Stimulated activated CD4-positive, alpha-beta T cell treated with anti-CD3 and anti-CD28 coated beads, Interleukin-4, amount 100 ng/mL, for 48 hours (primary cell): Measurements from ENCODE around the gene ATP5F1D.

ENCODE experiments used
- DNase-seq, 2 donors: peaks; one replicate each; pipeline ENCODE4 v3.0.0-alpha.2; 2020; ENCODE audit warnings: low read depth in 2 of 2

Gene ATP5F1D

DNA sequence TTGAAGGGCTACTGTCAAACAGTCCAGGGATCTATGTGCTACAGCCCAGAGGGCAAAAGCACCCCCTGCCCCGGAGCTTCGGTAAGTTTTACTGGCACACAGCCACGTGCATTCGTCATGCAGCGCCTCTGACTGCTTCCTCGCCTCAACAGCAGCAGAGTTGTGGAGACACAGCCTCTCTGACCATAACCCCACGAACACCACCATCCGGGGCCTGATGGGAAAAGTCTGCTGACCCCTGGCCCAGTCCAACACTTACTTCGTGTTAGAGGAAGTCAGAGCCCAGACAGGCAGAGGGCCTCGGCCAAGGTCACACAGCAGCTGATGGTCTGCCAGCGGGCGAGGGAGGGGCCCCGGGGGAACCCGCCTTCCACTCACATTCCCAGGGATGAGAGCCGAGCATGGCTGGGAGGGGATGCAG, 8.9 kb upstream of the ATP5F1D start:
- no peak for DNase-seq

DNA sequence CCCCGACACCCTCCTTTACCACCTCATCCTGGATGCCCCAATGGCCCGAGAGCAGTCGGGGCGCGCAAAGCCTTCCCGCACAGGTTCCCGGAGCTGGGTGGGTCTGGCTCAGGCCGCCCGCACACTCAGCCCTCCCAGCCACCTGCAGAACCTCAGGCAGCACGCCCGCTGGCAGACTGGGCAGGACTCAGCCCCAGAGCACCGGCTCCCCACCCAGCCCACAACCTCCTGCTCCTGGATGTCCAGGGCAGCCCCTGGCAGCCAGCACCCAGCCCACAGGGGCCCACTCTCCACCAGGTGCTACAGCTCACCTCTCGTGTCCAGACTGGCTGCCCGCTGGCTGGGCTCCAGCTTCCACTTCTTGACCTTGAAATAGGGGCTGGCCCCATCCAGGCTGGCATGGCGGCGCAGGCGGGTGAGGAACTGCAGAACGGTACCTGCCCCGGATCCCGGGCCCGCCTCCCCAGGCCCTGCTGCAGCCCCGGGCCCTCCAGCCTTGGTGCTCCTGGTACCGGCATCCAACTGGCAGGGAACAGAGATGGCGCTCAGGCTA, 8.4 kb upstream of the ATP5F1D start:
- no peak for DNase-seq

DNA sequence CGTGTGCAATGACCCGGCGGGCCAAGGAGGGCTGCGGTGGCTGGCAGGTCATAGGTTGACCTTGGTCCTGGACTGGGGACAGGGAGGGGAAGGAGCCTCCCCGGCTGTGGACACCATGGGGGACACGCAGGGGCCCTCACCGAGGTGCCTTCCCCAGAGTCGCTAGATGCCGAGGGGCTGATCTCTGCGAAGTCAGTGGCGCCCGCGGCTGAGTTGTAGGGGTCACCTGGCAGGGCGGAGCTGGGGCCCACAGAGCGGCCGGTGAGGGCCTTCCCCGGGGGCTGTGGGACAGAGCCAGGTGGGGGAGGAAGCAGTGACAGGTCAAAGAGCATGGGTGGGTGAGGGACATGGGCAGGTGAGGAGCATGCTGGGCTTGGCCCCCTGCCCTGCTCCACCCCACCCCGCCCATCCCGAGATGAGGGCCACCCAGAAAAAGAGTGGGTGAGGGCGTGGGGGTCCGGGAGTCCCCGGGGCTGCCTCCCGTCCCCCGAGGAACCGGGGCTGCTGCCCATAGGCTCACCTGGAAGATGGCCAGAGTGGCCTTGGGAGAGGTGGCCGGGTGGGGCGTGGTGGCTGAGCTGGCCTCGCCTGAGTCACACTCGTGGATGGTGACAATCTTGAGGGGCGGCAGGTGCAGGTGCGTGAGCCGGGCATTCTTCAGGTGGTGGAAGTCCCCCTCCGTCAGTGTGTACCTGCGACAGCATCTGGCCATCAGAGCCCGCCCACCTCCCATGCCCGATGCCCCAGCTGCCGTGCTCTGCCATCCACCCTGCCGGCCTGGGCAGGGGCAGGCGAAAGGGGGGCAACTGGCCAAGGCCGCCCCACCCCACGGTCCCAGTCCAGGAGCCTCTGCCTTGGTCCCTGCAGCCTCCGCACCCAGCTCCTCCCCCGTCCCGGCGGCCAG, 7.2 kb upstream of the ATP5F1D start:
- DNase-seq = no peak

DNA sequence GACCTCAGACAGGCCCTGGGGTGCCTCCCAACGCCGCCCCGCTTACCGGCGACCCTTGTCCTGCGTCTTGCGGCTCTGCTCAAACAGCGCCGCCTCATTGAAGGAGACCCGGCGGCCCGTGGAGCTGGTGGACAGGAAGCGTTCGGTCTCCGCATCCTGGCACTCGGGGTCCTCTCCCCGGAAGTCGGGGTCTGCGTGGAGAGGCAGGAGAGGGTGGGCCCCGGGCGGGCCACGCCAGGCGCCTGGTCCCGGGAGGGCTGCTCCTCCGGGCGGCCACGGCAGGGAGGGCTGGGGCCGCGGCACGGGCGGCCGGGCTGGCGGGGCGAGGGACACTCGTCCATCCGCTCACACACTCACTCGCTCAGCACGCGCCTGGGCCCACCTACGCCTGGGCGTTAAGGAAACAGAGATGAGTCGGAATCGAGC, 6.6 kb upstream of the ATP5F1D start:
- DNase-seq = no peak

DNA sequence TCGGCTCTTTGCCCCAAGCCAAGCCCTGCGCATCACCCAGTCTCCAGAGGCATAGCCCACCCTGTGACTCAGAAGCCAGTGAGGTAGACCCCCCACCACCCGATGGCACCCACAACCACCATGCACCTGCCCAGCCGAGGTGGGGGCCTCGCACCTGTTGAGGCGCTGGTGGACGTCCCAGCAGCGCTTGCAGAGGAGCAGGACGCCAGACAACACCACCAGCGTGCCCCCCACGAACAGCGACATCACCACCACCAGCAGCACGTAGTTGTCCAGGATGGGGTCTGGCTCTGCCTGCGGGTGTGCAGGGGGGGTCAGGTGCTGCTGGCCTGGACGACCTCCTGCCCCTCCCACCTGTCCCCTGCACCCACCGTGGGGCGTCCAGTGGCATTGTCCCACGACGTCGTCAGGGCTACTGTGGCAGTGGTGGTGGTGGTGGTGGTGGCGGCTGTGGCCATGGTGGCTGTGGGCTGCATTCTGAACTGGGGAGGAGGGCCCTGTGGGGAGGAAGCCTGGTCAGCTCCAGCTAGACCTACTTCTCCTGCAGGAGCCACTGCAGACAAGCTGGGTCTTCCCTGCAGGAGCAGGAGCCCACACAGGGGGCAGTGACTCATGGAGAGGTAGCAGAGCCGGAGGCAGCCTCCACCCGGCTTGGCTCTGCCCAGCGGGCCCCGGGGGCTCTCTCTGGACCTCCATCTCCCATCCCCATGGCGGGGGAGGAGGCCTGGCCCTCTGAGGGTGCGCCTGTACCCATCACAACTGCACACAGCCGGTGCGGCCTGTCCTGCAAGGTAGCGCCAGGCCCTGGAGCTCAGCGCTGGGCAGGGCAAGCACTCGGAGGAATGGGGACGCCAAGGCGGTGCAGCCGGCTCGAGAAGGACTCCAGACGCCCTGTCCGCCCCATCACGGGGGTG, 5.7 kb upstream of the ATP5F1D start:
- no peak for DNase-seq

DNA sequence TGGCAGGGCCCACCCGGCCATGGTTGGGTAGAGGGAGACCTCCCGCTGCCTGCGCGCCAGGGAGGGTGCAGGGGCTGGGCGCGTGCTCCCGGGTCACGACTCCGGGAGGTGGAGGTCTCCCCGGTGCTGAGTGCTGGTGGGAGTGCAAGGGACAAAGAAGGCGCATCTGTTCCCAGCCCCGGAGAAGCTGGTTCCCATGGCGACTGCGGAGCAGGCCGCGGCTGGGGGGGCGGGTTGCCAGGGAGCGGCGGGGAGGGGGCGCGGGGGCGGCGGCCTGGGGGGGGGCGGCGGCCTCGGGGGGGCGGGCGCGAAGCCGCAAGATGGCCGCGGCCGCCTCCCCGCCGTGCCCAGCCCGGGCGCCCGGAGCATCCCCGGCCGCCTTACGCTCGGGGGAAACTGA, 5.0 kb upstream of the ATP5F1D start:
- no peak for DNase-seq

DNA sequence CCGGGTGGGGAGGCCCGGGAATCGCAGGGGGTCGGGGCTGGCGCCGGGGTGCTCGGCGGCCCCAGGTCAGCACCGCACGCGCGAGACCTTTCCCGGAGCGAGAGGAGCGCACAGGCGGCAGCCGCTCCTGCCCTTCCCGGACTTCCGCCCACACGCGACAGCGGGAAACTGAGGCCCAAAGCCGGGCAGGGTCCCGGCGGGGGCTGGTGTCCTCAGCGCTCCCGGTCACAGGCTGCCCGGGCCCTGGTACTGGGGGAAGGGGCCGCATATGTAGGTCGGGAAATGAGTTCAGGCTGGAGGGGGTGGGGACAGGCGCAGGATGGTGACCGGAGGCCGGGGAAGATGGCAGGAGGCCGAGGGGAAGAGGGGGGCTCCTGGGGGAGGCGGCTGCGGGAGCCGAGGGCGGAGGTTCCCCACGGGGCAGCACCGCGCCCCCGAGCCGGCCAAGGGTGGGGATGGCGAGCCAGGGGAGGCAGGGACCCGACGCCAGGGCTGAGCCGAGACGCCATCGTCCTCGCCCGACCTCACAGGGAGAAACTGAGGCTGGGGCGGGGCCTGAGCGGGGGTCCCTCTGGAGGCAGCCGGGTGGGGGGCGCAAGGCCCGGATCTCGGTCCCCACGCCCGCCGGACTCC, 4.4 kb upstream of the ATP5F1D start:
- DNase-seq = no peak

DNA sequence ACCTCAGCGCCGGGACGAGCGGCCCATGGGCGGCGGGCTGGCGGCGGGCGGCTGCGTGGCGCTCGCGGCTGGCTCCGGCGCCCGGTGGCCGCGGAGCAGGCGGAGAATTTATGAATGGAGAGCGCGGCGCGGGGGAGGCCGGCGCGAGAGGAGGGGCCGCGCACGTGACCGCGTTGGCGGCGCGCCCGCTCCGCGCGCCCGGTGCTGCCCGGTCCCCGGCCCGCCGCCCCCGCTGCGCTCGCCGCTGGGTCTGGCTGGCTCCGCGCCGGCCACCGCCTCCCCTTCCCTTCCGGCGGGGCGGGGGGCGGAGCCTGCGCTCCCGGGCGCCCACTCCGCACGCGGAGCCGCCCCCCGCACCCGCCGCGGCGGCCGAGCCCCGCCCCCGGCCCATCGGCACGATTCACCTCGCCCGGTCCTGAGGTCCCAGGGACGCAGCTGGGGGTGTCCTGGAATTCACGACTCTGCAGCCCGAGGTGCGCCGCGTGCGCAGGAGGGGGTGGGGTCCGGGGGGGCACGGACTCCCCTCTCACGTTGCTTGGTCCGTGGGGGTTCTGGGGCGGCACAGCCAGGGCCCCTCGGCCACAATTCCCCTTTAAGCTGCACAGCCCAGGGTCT, 3.7 kb upstream of the ATP5F1D start, which contains the start of gene CBARP:
Gene CBARP, minus strand, starts transcription at position 252 of the 615 bp plus-strand sequence. CDS start 1,905 bp downstream, outside the sequence.
- no peak for DNase-seq

DNA sequence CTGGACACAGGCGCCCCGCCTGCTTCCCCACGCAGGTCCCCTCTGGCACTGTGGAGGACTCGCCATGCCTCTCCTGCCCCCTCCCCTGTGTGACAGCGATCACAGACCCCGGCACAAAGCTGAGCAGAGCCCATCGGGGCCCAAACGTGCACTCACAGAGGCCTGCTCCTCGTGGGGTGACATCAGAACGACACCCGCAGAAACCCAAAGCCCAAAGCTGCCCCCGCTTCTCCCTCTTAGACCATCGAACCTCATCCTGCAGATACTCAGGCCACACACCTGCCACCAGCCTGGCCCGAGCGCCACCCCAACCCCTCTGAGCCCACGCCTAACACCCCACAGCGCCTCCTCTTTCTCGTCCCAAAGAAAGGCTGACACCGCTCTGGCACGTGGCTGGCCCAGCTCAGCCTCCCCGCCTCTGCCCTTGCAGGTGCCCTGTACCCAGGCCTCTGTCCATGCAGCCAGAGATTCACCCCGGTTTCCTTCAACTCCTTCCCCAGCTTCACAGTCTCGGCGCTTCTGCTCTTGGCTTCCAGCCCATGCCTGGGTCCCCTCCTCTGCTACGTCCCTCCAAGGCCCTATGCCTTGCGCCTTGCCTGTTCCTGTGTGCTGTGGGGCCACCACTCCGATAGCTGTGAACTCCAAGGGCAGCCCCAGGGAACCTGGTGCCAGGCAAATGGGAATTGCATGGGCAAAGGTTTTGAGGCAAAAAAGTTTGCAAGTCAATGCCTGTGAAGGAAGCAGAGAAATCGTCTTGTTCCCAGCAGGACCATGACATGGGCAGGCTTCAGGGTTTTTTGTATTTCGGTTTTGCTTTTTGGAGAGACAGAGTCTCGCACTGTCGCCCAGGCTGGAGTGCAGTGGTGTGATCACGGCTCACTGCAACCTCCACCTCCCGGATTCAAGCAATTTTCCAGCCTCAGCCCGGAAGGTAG, 2.9 kb upstream of the ATP5F1D start:
- DNase-seq = no peak

DNA sequence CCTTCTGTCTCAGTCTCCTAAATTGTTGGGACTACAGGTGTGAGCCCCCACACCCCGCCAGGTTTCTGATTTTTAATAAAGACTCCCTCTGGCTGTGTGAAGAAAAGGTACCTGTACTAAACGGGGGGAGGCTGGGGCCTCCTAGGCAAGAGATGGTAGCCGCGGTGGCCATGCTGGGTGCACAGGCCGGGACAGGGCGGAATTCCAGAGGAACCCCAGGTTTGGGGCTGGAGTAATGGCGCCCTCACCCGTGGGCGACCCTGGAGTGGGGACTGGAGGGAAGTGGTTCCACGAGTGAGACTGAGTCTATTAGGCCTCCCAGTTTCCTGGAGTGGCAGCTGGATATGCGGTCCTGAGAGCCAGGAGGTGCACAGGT, 2.1 kb upstream of the ATP5F1D start:
- no peak for DNase-seq

DNA sequence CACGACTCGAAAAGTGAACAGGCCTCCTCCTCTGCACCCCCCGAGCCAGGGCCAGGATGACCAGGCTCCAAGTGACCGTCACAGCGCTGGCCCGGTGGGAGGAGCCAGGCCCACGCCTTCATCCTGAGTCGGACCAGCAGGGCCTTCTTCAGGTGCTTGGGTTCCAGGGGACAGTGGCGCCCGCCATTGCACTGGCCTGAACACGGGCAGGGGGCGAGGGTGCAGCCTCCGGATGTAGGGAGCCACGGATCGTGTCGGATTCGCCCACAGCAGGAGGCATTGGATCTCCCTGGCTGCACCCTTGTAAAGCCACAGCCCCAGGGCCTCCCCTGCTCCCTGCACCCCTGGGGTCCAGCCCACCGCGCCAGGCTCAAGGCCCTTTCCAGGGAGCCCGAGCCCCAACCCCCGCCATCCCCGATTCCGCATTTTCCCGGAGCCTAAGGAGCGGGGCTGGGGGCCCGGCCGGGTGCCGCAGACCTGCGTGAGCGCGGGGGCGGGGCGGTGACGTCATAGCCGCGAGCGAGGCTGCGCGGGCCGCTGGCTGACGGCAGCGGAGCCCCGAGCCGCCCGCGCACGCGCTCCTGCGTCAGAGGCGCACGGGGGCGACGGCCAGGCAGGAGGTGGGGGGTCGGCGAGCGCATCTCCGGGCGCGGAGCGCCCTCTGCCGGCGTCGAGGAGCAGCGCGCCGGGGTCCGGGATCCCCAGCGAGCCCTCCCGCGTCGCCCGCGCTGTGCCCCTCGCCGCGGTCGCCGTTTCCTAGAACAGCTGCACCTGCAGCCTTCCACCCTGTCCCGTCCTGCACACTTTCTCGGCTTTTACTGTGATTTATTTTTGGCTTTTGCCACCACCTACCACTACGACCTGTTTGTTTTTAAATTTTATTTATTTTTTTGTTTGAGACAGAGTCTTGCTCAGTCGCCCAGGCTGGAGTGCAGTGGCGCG, 1.5 kb upstream of the ATP5F1D start:
- DNase-seq = peak; percentile 89 to 92

DNA sequence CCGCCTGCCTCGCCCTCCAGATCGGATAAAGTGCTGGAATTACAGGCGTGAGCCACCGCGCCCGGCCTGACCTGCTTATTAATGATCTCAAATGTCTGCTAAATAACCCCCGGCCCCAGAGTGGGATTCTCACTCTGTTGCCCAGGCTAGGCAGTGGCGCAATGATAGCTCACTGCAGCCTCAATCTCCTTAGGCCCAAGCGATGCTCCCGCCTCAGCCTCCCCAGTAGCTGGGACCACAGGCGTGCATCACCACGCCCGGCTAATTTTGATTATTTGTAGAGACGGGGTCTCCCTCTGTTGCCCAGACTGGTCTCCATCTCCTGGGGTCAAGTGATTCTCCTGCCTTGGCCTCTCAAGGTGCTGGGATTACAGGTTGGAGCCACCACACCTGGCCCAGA, 626 bp upstream of the ATP5F1D start:
- DNase-seq = no peak

DNA sequence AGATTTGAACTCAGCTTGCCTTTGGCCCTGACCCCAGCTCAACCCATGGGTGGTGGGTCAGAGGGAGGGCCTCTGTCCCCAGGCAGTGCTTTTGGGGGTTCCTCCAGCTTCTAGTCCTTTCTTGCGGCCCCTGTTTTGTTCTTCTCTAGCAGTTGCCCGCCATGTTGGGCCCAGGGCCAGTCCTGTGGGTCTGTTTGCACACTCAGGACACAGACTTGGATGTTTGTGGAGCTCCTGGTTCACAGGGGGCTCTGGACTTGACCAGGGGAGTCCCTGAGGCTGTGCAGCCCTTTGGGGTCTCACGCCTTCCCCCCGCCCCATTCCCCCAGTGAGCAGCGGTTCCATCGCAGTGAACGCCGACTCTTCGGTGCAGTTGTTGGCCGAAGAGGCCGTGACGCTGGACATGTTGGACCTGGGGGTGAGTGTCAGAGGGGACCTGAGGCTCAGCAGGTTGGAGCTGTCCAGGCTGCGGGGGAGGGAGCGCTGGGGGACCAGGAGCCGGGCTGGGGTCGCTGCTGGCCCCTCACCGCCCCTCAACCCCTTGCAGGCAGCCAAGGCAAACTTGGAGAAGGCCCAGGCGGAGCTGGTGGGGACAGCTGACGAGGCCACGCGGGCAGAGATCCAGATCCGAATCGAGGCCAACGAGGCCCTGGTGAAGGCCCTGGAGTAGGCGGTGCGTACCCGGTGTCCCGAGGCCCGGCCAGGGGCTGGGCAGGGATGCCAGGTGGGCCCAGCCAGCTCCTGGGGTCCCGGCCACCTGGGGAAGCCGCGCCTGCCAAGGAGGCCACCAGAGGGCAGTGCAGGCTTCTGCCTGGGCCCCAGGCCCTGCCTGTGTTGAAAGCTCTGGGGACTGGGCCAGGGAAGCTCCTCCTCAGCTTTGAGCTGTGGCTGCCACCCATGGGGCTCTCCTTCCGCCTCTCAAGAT, 2.5 kb downstream of the ATP5F1D start:
- peak; percentile 78 to 83 for DNase-seq

DNA sequence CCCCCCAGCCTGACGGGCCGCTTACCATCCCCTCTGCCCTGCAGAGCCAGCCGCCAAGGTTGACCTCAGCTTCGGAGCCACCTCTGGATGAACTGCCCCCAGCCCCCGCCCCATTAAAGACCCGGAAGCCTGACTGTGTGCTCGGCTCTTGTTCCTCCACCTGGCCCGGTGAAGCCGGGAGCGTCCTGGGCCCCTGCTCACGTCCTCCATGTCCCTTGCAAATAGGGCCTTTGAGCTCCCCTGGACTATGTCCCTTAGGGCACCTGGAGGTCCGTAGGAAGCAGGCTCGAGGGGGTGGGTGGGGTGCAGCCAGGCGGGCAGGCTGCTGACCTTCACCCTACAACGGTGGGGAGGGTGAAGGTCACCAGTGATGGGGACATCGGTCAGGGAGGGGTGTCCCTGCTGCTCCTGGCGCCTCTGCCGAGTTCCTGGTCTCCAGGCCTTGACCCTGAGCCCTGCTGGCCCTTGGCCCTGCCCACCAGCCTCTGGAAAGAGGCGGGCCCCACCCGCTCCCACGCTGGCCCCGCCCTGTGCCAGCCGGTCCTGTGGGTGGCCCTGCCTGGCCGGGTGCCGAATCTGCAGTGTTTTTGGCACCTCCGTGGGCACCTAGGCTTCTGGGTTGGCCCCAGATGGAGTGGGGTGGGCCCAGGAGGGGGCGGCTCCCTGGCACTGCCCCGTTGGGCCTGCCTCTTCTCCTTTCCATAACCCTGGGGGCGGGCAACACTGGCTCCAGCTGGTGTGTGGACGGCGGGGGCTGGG, 3.3 kb downstream of the ATP5F1D start:
- DNase-seq = no peak

DNA sequence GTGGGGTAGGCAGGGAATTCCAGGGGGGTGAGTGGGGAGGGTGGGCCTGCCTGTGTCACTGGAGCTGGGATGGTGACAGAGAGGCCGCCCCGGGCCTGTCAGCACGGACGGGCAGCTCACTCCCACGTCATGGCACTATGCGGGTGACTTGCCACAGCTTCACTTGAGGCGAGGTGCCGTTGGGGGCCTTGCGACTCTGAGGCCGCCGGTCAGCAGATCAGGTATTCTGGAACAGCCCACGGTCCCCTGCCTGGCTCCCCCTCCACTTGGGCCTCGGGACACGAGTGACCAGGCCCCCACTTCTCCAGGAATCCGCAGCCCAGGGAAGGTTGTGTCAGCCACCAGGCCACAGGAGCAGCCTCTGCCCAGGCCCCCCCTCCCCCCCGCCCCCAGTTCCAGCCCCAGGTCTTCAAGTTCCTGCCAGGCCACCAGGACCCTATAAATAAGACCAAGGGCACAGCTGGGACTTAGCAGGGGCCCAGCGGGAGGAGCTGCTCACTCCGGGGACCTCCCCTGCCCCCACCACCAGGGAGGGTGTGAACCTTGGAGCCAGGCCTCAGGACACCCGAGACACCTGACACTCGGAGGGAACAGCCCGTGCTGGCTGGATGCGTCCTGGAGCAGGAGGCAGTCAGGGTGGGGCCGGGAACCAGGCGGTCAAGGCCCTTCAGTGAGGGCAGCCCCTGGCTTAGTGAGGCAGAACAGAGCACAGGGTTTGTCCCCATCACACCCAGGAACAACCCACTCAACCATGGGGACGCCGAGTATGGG, 4.1 kb downstream of the ATP5F1D start:
- no peak for DNase-seq
